ENCODE measurements around the gene LMTK2.

LMTK2 gene

DNA sequence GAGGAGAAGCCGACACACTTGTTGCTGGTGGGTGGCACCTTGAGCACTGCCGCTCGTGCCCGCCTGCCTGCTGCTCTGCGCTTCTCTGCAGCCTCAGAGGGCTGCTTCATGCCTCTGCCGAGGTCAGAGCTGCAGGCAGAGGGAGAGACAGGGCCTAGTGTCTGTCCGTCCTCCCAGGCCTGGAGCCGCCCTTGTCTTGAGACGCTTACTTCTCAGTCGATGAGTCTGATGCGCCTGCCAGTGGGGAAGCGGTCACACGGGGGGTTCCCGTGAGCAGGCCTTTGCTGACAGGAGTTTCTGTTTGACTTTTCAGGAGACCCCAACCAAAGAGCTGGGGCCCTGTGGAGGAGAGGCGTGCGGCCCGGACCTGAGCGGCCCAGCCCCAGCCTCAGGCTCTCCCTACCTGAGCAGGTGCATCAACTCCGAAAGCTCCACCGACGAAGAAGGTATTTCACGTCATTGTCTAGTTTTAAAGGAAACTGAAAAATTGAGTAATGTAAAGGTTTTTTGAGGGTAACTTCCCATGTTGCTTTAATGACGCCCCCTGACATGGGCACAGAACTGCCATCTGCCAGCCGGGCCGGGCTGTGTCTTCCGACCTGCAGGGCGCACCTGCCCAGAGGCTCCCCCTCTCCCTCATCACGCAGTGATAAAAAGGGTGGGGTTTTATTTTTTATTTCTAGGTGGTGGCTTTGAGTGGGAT is 96.8 kb downstream of the LMTK2 start:
- H3K4me3 ChIP-seq (ENCODE audit: severe bottlenecking), result no peak overlapping the region
- DNase-seq (ENCODE audit: low spot score) (no peak), ATAC-seq (ENCODE audit: low read depth) (no peak)
- H3K4me1 ChIP-seq (ENCODE audit: insufficient read depth, poor library complexity, severe bottlenecking), result no peaks in the 10 kb centered on the region
- H3K27me3 ChIP-seq (ENCODE audit: insufficient read depth, poor library complexity, severe bottlenecking), result no peaks in the 10 kb centered on the region
- TF ChIP-seq, protein P1, sequence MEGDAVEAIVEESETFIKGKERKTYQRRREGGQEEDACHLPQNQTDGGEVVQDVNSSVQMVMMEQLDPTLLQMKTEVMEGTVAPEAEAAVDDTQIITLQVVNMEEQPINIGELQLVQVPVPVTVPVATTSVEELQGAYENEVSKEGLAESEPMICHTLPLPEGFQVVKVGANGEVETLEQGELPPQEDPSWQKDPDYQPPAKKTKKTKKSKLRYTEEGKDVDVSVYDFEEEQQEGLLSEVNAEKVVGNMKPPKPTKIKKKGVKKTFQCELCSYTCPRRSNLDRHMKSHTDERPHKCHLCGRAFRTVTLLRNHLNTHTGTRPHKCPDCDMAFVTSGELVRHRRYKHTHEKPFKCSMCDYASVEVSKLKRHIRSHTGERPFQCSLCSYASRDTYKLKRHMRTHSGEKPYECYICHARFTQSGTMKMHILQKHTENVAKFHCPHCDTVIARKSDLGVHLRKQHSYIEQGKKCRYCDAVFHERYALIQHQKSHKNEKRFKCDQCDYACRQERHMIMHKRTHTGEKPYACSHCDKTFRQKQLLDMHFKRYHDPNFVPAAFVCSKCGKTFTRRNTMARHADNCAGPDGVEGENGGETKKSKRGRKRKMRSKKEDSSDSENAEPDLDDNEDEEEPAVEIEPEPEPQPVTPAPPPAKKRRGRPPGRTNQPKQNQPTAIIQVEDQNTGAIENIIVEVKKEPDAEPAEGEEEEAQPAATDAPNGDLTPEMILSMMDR (IDR thresholded peaks at IDR 0.05; ENCODE audit: poor library complexity, severe bottlenecking), result no peak
- no peaks in the 10 kb centered on the region for H3K9me3 ChIP-seq (ENCODE audit: severe bottlenecking)
- H3K36me3 ChIP-seq (ENCODE audit: low read depth), result no peaks in the 10 kb centered on the region; the same call in 1 of the 2 replicates
- H3K27ac ChIP-seq (ENCODE audit: poor library complexity, severe bottlenecking), result no peak overlapping the region

DNA sequence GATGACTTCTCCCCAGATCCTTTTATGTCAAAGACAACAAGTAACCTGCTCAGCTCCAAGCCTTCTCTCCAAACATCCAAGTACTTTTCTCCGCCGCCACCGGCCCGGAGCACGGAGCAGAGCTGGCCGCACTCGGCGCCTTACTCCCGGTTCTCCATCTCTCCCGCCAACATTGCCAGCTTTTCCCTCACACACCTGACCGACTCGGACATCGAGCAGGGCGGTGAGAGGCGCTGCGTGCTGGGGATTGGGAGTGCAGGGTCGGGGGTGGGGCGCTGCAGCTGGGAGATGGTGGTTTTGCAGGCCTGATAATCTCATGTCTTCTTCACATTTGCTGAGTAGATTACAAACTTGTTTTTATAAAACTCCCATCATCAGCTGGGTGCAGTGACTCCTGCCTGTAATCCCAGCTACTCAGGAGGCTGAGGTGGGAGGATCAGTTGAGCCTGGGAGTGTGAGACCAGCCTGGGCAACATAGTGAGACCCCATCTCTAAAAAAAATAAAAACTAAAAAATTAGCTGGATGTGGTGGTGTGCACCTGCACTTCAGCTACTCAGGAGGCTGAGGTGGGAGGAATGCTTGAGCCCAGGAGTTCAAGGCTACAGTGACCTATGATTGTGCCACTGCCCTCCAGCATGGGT is 97.4 kb downstream of the LMTK2 start:
- Histone ChIP-seq H3K27me3 (ENCODE audit: insufficient read depth, poor library complexity, severe bottlenecking) (no peaks in the 10 kb centered on the region), H3K4me1 (ENCODE audit: insufficient read depth, poor library complexity, severe bottlenecking) (no peaks in the 10 kb centered on the region), H3K36me3 (ENCODE audit: low read depth) (no peaks in the 10 kb centered on the region; the same call in 1 of the 2 replicates), H3K27ac (ENCODE audit: poor library complexity, severe bottlenecking) (no peak overlapping the region), H3K9me3 (ENCODE audit: severe bottlenecking) (no peaks in the 10 kb centered on the region), H3K4me3 (ENCODE audit: severe bottlenecking) (no peak overlapping the region)
- TF ChIP-seq, protein P1 (IDR thresholded peaks at IDR 0.05; ENCODE audit: poor library complexity, severe bottlenecking), result no peak
- no peak for ATAC-seq (ENCODE audit: low read depth)
- DNase-seq (ENCODE audit: low spot score), result no peak

DNA sequence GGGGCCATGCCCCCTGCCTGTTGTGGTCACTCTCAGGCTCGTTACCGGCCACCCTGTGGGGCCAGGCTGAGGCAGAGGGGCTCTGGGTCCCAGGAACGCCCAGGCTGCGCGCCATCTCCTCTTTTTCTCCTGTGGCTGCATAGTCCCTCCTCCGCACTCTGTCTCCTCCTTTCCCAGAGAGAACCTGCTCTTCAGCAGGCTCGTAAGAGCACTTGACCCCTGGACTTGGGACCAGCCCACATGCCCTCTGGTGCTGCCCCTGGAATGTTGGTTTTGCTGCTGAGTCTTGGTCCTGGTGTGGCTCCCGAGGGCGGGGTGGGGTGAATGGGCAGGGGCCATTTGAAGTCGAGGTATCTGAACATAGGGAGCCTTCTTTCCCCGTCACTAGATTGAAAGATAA is 98.0 kb downstream of the LMTK2 start:
- TF ChIP-seq, protein P1 (IDR thresholded peaks at IDR 0.05; ENCODE audit: poor library complexity, severe bottlenecking), result no peak
- Histone ChIP-seq H3K27me3 (ENCODE audit: insufficient read depth, poor library complexity, severe bottlenecking) (no peaks in the 10 kb centered on the region), H3K27ac (ENCODE audit: poor library complexity, severe bottlenecking) (no peak overlapping the region), H3K9me3 (ENCODE audit: severe bottlenecking) (no peaks in the 10 kb centered on the region), H3K4me3 (ENCODE audit: severe bottlenecking) (no peak overlapping the region), H3K4me1 (ENCODE audit: insufficient read depth, poor library complexity, severe bottlenecking) (no peaks in the 10 kb centered on the region), H3K36me3 (ENCODE audit: low read depth) (no peaks in the 10 kb centered on the region; the same call in 1 of the 2 replicates)
- DNase-seq (ENCODE audit: low spot score) (no peak), ATAC-seq (ENCODE audit: low read depth) (no peak)

- Histone ChIP-seq H3K27ac (ENCODE audit: poor library complexity, severe bottlenecking) (no peak overlapping the region), H3K9me3 (ENCODE audit: severe bottlenecking) (no peaks in the 10 kb centered on the region), H3K27me3 (ENCODE audit: insufficient read depth, poor library complexity, severe bottlenecking) (no peaks in the 10 kb centered on the region), H3K4me3 (ENCODE audit: severe bottlenecking) (no peak overlapping the region), H3K4me1 (ENCODE audit: insufficient read depth, poor library complexity, severe bottlenecking) (no peaks in the 10 kb centered on the region), H3K36me3 (ENCODE audit: low read depth) (no peaks in the 10 kb centered on the region; the same call in 1 of the 2 replicates)
- TF ChIP-seq, protein P1 (IDR thresholded peaks at IDR 0.05; ENCODE audit: poor library complexity, severe bottlenecking), result no peak
- no peak for ATAC-seq (ENCODE audit: low read depth)
- DNase-seq (ENCODE audit: low spot score), result no peak
Measured at GRCh38 chr7:98205162-98205845, 98.6 kb downstream of the LMTK2 start.

Data from RWPE2 (cell line).